Lower lobe of right lung (tissue), 2 donors: ENCODE results near the gene SAMD13. TPM values are rescaled to one million over a fixed set of nuclear protein-coding genes. Genes with fewer than 3 reads are reported as not detected.
"Not testable (repeated sequence)": the region's sequence is repeated elsewhere in the genome, so short reads cannot be mapped to it uniquely, and the experiment has no call there.

ENCODE experiments used
- ATAC-seq, 2 donors: fragments of 200-7000 bp; cut with Tn5 transposase; one replicate each; pipeline ENCODE4 v1.9.1; 2020 to 2022; ENCODE audit warnings: mild to moderate bottlenecking in 2 of 2, moderate library complexity in 2 of 2
- DNase-seq: peaks from one replicate; pipeline ENCODE4 v3.0.0-alpha.2; 2020
- H3K27ac ChIP-seq: fragments of 200-600 bp; one replicate; pipeline ENCODE4 v1.8.0; 2022
- H3K27me3 ChIP-seq: fragments of 200-600 bp; one replicate; pipeline ENCODE4 v1.8.0; 2022; ENCODE audit warnings: low read depth
- H3K36me3 ChIP-seq: fragments of 200-600 bp; one replicate; pipeline ENCODE4 v1.8.0; 2022; ENCODE audit warnings: mild to moderate bottlenecking
- H3K4me1 ChIP-seq: fragments of 200-600 bp; one replicate; pipeline ENCODE4 v1.8.0; 2022
- H3K4me3 ChIP-seq: fragments of 200-600 bp; one replicate; pipeline ENCODE4 v1.8.0; 2022; ENCODE audit warnings: mild to moderate bottlenecking
- H3K9me3 ChIP-seq: fragments of 200-600 bp; one replicate; pipeline ENCODE4 v1.8.0; 2022
- intact Hi-C: fragments of 100-400 bp; cut with DNase I; formaldehyde crosslinking; loops from one replicate; pipeline ENCODE4 v1.11.0; 2022
- total RNA-seq: library from RNA; stranded (reverse); fragmentation: NEBNext Ultra II Directional; extraction: Animal tissue kit (Norgen Biotek cat#: 25700); gene quantifications from one replicate; pipeline ENCODE4 v1.2.1, GENCODE V29; 2021
- TF ChIP-seq, protein P1 (sequence below): fragments of 200-600 bp; IDR thresholded peaks from one replicate; pipeline ENCODE4 v1.8.0; 2022; ENCODE audit warnings: antibody characterized with exemption, mild to moderate bottlenecking
- donor health status: DM: no; HTN: yes; CAD: no; lungs with severe emphysema.

Gene SAMD13
- total RNA-seq, 1 donor from 2014 or later = 2.2 TPM

DNA sequence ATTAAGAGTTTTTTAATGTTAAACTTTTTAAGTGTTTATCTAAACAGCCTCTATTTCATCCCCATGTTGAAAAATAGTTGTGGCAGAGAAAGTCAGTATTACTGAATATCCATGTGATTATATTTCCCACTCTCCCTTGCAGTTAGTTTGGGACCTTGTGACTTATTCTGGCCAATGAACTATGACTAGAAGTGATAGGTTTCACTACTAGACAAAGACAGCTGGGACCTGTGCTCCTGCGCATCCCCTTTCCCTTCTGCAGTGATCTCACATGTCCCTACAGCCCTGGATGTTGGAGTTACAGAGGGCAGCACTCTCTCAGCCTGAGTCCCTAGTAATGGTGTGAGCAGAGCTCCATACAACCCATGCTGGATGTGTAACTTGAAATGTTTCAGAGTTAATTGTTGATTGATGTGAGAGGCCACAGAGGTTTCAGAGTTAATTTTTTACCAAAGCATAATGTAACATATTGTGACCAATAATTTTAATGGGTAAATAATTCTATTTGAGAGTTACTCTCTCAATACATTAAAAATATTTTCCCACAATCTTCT is 18.7 kb upstream of the SAMD13 start:
- ATAC-seq (no peak), DNase-seq (no peak)
- no peaks in the 10 kb centered on the region for H3K36me3 ChIP-seq
- no peak overlapping the region for H3K27ac ChIP-seq
- TF ChIP-seq, protein P1, sequence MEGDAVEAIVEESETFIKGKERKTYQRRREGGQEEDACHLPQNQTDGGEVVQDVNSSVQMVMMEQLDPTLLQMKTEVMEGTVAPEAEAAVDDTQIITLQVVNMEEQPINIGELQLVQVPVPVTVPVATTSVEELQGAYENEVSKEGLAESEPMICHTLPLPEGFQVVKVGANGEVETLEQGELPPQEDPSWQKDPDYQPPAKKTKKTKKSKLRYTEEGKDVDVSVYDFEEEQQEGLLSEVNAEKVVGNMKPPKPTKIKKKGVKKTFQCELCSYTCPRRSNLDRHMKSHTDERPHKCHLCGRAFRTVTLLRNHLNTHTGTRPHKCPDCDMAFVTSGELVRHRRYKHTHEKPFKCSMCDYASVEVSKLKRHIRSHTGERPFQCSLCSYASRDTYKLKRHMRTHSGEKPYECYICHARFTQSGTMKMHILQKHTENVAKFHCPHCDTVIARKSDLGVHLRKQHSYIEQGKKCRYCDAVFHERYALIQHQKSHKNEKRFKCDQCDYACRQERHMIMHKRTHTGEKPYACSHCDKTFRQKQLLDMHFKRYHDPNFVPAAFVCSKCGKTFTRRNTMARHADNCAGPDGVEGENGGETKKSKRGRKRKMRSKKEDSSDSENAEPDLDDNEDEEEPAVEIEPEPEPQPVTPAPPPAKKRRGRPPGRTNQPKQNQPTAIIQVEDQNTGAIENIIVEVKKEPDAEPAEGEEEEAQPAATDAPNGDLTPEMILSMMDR = no peak
- no peaks in the 10 kb centered on the region for H3K27me3 ChIP-seq
- no peaks in the 10 kb centered on the region for H3K4me1 ChIP-seq
- intact Hi-C loops = no loop called here
- H3K9me3 ChIP-seq = peaks cover 5% of the 10 kb centered on the region
- H3K4me3 ChIP-seq = no peak overlapping the region

DNA sequence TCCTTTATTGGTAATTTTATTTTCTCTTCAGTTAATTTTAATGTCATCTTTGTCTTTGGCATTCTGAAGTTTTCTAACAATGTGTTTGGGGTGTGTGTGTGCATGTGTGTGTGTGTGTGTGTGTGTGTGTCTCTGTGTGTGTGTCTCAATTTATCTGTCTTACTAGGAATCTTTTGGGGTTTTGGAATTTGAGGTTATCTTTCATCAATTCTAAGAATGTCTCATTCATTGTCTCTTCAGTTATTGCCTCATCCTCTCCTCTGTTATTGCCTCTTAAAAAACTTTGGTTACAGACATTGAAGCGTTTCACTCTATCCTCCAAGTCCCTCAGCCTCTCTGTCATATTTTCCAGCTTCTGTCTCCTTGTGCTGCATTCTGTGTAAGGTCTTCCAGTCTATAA is 18.1 kb upstream of the SAMD13 start:
- intact Hi-C loops = no loop called here
- H3K36me3 ChIP-seq = no peaks in the 10 kb centered on the region
- no peaks in the 10 kb centered on the region for H3K27me3 ChIP-seq
- ATAC-seq (no peak), DNase-seq (no peak)
- no peak overlapping the region for H3K4me3 ChIP-seq
- TF ChIP-seq, protein P1 = no peak
- H3K27ac ChIP-seq = no peak overlapping the region
- H3K9me3 ChIP-seq = peaks cover 6% of the 10 kb centered on the region
- no peaks in the 10 kb centered on the region for H3K4me1 ChIP-seq

DNA sequence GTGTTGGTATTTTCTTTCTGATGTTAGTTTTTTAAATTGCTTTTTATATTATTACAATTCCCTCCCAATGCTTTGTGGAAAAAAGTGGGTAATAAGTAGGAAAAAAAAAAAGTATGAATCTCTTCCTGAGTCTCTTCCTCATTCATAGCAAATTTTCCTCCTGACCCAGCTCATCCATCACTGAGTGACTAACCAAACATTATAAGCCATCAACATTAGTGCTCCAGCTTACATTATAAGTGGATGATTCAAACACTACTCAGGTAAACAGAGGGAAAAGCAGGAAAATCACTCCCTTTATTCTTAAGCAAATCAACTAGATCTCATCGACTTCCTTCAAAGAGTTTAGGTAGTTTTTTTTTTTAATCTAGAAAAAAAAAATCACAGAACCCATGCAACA is 15.4 kb upstream of the SAMD13 start:
- H3K4me1 ChIP-seq = no peaks in the 10 kb centered on the region
- ATAC-seq (no peak), DNase-seq (no peak)
- H3K4me3 ChIP-seq = no peak overlapping the region
- no peaks in the 10 kb centered on the region for H3K27me3 ChIP-seq
- no peaks in the 10 kb centered on the region for H3K36me3 ChIP-seq
- TF ChIP-seq, protein P1 = no peak
- H3K9me3 ChIP-seq = peaks cover 6% of the 10 kb centered on the region
- intact Hi-C loops = no loop called here
- H3K27ac ChIP-seq = no peak overlapping the region

DNA sequence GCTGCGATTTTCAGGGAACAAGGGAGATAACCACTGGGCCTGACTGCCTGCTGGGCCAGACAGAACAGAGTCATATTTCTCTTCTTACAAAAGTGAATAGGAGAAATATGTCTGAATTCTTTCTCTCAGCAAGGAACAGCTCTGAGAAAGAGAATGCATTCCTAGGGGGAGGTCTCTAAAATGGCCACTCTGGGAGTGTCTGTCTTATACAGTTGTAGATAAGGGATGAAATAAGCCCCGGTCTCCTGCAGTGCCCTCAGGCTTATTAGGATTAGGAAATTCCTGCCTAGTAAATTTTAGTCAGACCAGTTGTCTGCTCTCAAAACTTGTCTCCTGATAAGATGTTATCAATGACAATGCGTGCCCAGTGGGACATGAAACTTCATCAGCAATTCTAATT is 14.1 kb upstream of the SAMD13 start:
- DNase-seq, H3K36me3 ChIP-seq, H3K27ac ChIP-seq, H3K4me1 ChIP-seq, H3K4me3 ChIP-seq, intact Hi-C loops, H3K9me3 ChIP-seq, H3K27me3 ChIP-seq, ATAC-seq: not testable (repeated sequence)

DNA sequence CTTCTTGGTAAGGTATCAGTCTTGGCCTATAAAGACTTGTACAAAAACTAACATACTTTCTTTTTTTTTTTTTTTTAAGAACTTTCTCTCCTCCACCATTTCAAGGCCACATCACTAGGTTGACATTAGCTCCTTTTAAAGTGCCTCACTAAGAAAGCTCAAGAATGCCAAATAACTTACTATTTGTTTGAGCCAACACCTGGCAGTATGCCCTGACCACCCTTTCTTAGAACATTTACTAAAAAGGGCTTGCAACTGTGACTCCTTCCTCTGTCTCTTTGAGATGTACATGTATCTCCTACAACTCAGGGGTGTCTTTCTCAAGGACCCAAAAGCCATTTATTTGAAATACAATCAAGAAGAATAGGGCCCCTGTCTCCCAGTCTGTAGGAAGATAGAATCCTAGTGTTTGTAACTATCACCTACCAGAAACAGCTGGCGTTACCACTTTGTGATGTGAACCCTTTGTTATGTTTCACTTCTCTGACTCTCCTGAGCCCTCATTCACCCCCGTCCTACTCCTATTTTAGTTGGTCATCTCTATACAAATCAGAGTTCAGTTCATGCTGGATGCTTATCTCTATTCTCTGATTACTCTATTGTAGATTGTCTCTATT is 12.2 kb upstream of the SAMD13 start:
- no peaks in the 10 kb centered on the region for H3K4me1 ChIP-seq
- H3K27ac ChIP-seq = no peak overlapping the region
- TF ChIP-seq, protein P1 = no peak
- H3K9me3 ChIP-seq = peaks cover 6% of the 10 kb centered on the region
- no peak overlapping the region for H3K4me3 ChIP-seq
- ATAC-seq (no peak), DNase-seq (no peak)
- no peaks in the 10 kb centered on the region for H3K36me3 ChIP-seq
- intact Hi-C loops = no loop called here
- H3K27me3 ChIP-seq = no peaks in the 10 kb centered on the region

DNA sequence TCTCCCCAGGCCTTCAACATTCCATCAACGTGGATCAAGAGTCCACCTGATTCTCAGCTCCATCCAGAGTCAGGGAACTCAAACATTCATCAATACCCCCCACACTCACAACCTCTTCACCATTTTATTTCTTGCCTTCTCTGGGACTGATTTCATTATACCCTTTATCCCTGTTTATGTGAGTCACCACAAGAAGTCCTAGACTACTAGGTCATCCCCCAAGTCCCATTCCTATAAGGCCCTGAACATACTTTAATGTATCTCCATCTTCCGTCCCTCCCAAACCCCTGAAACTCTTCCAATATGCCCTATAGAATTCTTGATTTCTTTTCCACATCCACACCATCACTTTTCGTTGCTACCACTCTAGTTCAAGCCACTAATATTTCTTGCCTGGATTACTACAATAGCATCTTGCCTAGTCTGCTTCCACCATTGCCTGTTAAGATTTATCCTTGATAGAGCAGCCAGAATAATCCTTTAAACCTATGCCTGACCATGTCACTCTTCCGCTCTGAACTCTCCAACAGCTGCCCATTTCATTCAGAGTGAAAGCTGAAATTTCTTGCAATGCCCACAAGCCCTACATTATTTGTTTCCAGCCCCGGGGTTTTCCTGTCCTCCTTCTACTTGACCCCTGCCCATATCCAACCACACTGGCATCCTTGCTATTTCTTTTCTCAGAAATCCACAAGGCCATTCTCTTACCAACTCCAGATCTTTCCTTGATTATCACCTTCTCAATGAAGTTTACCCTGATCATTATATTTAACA is 9.4 kb upstream of the SAMD13 start:
- TF ChIP-seq, protein P1 = no peak
- intact Hi-C loops = no loop called here
- ATAC-seq = no peak
- Histone ChIP-seq H3K4me3 (no peak overlapping the region), H3K27ac (no peak overlapping the region), H3K36me3 (no peaks in the 10 kb centered on the region), H3K4me1 (no peaks in the 10 kb centered on the region), H3K9me3 (peaks cover 13% of the 10 kb centered on the region), H3K27me3 (no peaks in the 10 kb centered on the region)
- no peak for DNase-seq
